ENCODE measurements around the gene ECE2. TPM values are rescaled to one million over a fixed set of nuclear protein-coding genes. Genes with fewer than 3 reads are reported as not detected.

Gene ECE2
- total RNA-seq, 1 donor from 2014 or later: not detected

DNA sequence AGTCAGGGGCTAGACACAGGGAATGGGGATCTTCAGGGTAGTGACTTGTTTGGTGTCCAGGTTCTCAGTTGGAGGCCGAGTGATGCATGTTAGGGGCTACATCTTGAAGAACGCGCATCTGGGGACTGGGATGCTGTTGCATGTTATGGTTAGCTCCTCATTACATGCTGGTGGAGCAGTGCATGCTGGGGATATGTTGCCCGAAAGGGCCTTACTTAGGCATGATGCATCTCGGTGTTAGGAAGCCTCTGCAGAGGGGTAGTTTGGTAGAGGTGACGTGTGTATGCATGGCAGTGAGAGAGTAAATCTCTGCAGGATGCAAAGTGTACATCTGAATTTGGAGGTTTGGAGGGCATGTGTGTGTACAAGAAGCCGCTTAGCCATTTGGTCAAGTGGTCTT is 41.0 kb downstream of the ECE2 start:
- intact Hi-C loops (cut with DNase I): no loop called here
- Histone ChIP-seq H3K9me3 (no peaks in the 10 kb centered on the region), H3K4me1 (peaks cover 60% of the 10 kb centered on the region), H3K27me3 (ENCODE audit: low read depth) (no peaks in the 10 kb centered on the region), H3K36me3 (peaks cover 34% of the 10 kb centered on the region), H3K27ac (no peak overlapping the region), H3K4me3 (peak overlapping the region; percentile 94)
- ATAC-seq (no peak), DNase-seq (no peak)
- TF ChIP-seq, protein P1, sequence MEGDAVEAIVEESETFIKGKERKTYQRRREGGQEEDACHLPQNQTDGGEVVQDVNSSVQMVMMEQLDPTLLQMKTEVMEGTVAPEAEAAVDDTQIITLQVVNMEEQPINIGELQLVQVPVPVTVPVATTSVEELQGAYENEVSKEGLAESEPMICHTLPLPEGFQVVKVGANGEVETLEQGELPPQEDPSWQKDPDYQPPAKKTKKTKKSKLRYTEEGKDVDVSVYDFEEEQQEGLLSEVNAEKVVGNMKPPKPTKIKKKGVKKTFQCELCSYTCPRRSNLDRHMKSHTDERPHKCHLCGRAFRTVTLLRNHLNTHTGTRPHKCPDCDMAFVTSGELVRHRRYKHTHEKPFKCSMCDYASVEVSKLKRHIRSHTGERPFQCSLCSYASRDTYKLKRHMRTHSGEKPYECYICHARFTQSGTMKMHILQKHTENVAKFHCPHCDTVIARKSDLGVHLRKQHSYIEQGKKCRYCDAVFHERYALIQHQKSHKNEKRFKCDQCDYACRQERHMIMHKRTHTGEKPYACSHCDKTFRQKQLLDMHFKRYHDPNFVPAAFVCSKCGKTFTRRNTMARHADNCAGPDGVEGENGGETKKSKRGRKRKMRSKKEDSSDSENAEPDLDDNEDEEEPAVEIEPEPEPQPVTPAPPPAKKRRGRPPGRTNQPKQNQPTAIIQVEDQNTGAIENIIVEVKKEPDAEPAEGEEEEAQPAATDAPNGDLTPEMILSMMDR (IDR thresholded peaks at IDR 0.05): no peak

DNA sequence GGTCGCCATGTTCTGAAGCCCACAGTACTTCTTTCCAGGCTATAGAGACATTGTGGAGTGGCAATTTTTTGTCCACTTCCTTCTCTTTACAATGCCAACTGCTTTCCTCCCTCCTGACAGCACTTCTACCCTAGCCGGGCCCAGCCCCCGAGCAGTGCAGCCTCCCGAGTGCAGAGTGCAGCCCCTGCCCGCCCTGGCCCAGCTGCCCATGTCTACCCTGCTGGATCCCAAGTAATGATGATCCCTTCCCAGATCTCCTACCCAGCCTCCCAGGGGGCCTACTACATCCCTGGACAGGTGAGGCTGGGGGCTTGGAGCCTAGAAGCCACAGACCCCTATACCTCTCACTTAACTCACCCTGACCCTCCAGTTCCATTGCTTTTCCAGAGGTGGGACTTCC is 41.4 kb downstream of the ECE2 start:
- peak overlapping the region; percentile 94 for H3K4me3 ChIP-seq
- no peaks in the 10 kb centered on the region for H3K9me3 ChIP-seq
- ATAC-seq (no peak), DNase-seq (no peak)
- peaks cover 39% of the 10 kb centered on the region for H3K36me3 ChIP-seq
- H3K4me1 ChIP-seq: peaks cover 64% of the 10 kb centered on the region
- no peaks in the 10 kb centered on the region for H3K27me3 ChIP-seq (ENCODE audit: low read depth)
- no peak overlapping the region for H3K27ac ChIP-seq
- TF ChIP-seq, protein P1 (IDR thresholded peaks at IDR 0.05): no peak
- intact Hi-C loops (cut with DNase I): no loop called here

DNA sequence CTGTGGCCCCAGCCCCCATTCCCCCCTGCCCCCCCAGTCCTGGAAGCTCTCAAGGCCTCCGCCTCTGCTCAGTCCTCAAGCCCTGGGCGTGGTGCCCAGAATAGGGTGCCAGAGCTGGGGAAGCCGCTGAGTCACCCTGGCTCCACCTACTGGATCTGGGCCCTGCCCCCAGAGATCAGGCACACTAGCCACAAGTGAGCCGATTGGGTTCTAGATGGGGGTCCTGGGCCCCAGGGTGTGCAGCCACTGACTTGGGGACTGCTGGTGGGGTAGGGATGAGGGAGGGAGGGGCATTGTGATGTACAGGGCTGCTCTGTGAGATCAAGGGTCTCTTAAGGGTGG is 44.3 kb downstream of the ECE2 start:
- peak; percentile 97 for DNase-seq
- TF ChIP-seq, protein P1 (IDR thresholded peaks at IDR 0.05): no peak
- H3K4me1 ChIP-seq: peaks cover 68% of the 10 kb centered on the region
- H3K27ac ChIP-seq: peak overlapping the region; percentile 83
- peaks cover 67% of the 10 kb centered on the region for H3K36me3 ChIP-seq
- no peaks in the 10 kb centered on the region for H3K27me3 ChIP-seq (ENCODE audit: low read depth)
- peak overlapping the region; percentile 47 for H3K4me3 ChIP-seq
- H3K9me3 ChIP-seq: no peaks in the 10 kb centered on the region
- peak; percentile 93 to 94 for ATAC-seq
- intact Hi-C loops (cut with DNase I): no loop called here

DNA sequence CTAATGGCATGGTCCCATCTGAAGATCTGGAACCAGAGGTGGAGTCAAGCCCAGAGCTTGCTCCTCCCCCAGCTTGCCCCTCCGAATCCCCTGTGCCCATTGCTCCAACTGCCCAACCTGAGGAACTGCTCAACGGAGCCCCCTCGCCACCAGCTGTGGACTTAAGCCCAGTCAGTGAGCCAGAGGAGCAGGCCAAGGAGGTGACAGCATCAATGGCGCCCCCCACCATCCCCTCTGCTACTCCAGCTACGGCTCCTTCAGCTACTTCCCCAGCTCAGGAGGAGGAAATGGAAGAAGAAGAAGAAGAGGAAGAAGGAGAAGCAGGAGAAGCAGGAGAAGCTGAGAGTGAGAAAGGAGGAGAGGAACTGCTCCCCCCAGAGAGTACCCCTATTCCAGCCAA is 45.8 kb downstream of the ECE2 start:
- H3K4me3 ChIP-seq: no peak overlapping the region
- no peaks in the 10 kb centered on the region for H3K9me3 ChIP-seq
- no peaks in the 10 kb centered on the region for H3K27me3 ChIP-seq (ENCODE audit: low read depth)
- no peak overlapping the region for H3K27ac ChIP-seq
- intact Hi-C loops (cut with DNase I): no loop called here
- no peak for ATAC-seq
- TF ChIP-seq, protein P1 (IDR thresholded peaks at IDR 0.05): no peak
- no peak for DNase-seq
- H3K4me1 ChIP-seq: peaks cover 56% of the 10 kb centered on the region
- H3K36me3 ChIP-seq: peaks cover 83% of the 10 kb centered on the region

DNA sequence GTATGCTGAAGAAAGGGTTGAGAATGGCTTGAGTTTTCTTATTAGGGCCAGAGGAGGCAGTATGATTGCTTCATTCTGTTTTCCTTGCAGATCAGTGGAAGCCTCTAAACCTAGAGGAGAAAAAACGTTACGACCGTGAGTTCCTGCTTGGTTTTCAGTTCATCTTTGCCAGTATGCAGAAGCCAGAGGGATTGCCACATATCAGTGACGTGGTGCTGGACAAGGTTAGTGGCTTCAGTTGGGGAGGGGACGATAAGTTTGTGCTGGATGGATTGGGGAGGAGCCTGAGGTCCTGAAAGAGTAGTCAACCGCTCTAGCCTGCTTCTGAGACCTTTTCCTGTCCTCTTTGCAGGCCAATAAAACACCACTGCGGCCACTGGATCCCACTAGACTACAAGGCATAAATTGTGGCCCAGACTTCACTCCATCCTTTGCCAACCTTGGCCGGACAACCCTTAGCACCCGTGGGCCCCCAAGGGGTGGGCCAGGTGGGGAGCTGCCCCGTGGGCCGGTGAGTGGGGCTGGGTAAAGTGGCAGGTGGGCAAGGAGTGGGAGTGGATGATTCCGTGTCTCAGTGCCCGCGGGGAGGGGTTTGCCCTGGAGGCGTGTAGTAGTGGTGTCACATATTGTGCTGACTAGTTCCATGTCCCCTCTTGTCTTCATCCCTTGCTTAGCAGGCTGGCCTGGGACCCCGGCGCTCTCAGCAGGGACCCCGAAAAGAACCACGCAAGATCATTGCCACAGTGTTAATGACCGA is 47.1 kb downstream of the ECE2 start:
- Histone ChIP-seq H3K9me3 (no peaks in the 10 kb centered on the region), H3K27ac (no peak overlapping the region), H3K4me1 (peaks cover 43% of the 10 kb centered on the region), H3K4me3 (no peak overlapping the region), H3K27me3 (ENCODE audit: low read depth) (no peaks in the 10 kb centered on the region), H3K36me3 (peaks cover 84% of the 10 kb centered on the region)
- ATAC-seq: no peak
- no peak for DNase-seq
- intact Hi-C loops (cut with DNase I): no loop called here
- TF ChIP-seq, protein P1 (IDR thresholded peaks at IDR 0.05): no peak
